A673 (cell line): ENCODE results near the gene ELAVL1.

Experiments
- EZH2 ChIP-seq: fragments of 200-600 bp; sonication (generic); IDR thresholded peaks from 2 replicates; pipeline ENCODE4 v1.6.1; 2017; ENCODE audit warnings: borderline replicate concordance, low read depth, mild to moderate bottlenecking, mixed read lengths, antibody characterized with exemption, low read length; ENCODE audit not compliant: poor library complexity, severe bottlenecking
- TF ChIP-seq, protein P1 (sequence below): fragments of 300-800, 200-600 bp; sonication (generic); conservative IDR thresholded peaks from 2 replicates; pipeline ENCODE4 v1.5.1; 2017; ENCODE audit warnings: low read depth, mild to moderate bottlenecking, antibody characterized with exemption, low read length, moderate library complexity, mixed read lengths

DNA sequence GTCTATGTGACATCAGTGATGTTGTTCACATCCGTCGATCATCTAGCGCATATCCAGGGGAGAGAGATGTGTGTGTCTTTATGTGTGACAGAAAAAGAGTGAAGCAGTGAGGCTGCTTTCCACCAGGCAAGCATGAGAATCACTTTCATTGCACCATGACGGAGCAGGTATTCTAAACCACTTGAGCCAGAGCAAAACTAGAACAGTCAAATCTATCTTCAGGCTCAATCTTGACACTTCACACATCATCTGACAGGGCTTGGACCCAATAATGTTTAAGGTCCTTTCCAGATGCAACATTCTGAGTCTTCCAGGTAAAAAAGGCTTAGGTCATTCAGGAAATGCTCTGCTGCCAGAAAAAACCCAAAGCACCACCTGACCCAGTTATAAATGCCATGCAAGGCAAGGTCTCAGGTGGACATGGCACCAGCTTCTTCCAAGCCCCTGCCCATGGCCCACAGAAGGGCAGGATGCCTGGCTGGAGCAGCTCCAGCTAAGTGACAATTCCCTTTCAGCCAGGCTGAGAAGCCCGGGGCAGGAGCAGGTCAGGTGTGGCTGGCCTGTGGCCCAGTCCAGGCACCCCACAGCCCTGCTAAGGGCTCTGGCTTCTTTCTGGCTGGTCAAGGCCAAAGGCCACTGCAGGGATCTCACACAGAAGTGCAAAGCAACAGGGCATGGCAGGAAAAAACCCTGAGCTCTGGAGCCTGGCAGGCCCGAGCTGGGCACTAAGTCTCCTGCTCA, 5.0 kb downstream of the ELAVL1 start:
- TF ChIP-seq, protein P1, sequence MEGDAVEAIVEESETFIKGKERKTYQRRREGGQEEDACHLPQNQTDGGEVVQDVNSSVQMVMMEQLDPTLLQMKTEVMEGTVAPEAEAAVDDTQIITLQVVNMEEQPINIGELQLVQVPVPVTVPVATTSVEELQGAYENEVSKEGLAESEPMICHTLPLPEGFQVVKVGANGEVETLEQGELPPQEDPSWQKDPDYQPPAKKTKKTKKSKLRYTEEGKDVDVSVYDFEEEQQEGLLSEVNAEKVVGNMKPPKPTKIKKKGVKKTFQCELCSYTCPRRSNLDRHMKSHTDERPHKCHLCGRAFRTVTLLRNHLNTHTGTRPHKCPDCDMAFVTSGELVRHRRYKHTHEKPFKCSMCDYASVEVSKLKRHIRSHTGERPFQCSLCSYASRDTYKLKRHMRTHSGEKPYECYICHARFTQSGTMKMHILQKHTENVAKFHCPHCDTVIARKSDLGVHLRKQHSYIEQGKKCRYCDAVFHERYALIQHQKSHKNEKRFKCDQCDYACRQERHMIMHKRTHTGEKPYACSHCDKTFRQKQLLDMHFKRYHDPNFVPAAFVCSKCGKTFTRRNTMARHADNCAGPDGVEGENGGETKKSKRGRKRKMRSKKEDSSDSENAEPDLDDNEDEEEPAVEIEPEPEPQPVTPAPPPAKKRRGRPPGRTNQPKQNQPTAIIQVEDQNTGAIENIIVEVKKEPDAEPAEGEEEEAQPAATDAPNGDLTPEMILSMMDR: no peak
- no peak for TF ChIP-seq EZH2
